NCI-H1694 treated with DMSO at 0.1 percent for 48 hours (cell line): ENCODE data around the gene IL31.
A peak's percentile ranks its signal among the peaks of the same experiment; 100 is the strongest.
"Not testable (repeated sequence)": the region's sequence is repeated elsewhere in the genome, so short reads cannot be mapped to it uniquely, and the experiment has no call there.

Experiments used
- DNase-seq: peaks from one replicate; lab custom pipeline; 2025; lab: John Stamatoyannopoulos, UW

Gene IL31

DNA sequence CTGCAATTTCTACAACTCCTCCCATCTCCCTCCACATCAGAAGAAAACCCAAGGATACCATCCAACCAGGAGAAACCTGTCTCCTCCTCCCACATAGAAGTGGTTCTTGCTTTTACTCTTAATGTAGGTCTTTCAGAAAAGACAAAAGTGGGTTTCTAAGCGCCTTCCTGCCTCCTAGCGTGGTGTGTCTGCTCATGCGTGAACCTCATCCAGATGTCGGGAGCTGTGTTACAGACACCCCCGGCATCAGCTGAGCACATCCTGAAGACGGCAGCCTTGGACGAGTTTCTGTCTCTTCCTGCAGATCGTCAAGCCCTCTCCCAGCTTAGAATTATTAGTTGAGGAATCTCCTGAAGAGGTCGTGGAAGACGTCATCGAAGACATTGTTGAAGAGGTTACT is 18.4 kb upstream of the IL31 start:
- no peak for DNase-seq

- peak; percentile 2 for DNase-seq
These were observed 17.0 kb upstream of the IL31 start for GRCh38 chr12:122190842-122191668.

DNA sequence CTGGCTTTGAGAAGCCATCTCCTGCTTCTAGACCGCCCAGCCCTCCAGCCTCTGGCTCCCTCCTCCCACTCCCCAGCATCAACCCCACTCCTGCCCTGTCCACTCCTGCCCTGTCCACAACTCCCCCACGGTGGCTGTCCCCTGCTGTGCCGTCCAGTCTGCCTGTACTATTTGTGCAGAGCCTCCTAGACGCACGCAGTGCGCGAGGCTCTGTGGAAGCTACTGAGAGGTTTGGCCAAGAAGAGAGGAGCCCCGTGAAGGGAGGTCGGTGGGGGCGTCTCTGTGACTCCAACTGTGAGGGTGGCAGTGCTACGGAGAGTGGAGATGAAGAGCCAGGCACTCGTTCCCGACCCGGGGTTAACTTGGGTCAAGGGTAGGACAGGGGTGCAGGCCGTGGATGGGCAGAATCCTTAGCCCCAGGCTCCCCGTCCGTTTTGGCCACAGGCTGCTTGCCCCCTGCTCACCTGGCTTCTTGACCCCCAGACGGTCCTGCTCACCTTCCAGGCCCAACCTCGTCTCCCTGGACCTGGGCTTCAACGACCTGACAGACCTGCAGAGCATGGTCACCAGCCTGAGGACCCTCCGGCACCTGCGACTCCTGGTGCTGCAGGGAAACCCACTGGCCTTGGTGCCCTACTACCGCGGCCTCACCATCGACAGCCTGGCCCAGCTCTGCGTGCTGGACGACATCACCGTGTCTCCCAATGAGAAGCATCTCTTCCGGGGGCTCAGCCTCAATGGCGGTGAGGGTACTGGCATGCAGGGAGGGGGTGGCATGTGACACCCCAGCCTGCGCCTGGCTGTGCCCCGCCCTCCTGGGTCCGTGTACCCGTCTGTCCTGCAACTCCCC is 15.8 kb upstream of the IL31 start:
- DNase-seq = no peak

- no peak for DNase-seq
These were observed 13.4 kb upstream of the IL31 start for GRCh38 chr12:122187466-122187865.

- DNase-seq = no peak
These were observed 11.6 kb upstream of the IL31 start for GRCh38 chr12:122185494-122186082.

DNA sequence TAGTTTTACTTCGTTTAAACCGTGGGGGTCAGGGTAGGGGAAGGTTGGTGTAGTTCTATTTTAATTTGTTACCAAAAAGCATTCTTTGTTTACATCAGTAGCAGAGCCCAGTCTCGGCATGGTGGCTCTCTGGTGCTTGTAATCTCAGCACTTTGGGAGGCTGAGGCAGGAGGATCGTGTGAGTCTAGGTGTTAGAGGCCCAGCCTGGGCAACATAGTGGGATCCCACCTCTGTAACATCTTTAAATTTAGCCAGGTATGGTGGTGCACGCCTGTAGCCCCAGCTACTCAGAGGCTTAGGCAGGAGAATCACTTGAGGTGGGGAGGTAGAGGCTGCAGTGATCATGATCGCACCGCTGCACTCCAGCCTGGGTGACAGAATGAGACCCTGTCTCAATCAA is 11.1 kb upstream of the IL31 start:
- no peak for DNase-seq

GRCh38 chr12:122184517-122184916 is 10.5 kb upstream of the IL31 start:
- no peak for DNase-seq

GRCh38 chr12:122183588-122183940 is 9.5 kb upstream of the IL31 start:
- no peak for DNase-seq

GRCh38 chr12:122182887-122183587 is 9.0 kb upstream of the IL31 start, which contains the start of gene LRRC43:
Gene LRRC43, plus strand, starts transcription at chr12:122183123. Its CDS starts 22 bp downstream, at chr12:122183145.
- peak; percentile 14 for DNase-seq

- DNase-seq = not testable (repeated sequence)
These were observed 2.5 kb upstream of the IL31 start for GRCh38 chr12:122176473-122176872.

DNA sequence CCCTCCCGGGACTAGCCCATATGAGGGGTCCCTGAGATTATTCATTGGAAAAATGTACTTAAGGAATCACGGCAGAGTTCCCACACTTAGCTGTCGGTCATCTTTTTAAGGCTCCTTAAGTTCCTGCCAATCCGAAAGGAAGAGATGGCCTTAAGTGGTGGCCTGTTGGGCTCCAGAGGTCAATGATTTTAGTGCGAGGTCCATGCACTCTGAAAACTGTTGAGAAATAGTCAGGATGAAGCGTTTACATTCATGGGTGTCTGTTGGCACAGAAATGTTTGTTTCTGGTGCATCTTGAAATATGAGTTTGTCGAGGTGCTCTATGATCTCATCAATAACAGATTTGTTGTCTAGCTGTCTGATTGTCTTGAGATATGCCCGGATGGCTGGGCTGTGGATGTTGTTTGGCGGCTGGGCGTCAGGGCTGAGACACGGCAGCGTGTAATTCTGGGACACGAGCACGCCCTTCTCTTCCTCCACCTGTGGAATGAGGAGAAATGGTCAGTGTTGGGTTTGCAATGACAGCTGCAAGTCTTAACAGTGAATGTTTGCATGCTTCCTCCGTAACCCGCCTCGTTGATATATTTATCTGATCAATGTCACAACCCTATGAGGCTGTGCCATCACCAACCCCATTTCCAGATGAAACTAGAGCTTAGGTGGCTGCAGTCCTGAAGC is 1.6 kb downstream of the IL31 start:
- no peak for DNase-seq

- DNase-seq = no peak
These were observed 2.6 kb downstream of the IL31 start for GRCh38 chr12:122171399-122171798.

GRCh38 chr12:122168492-122168891 is 5.5 kb downstream of the IL31 start:
- DNase-seq = no peak

- no peak for DNase-seq
These were observed 6.6 kb downstream of the IL31 start for GRCh38 chr12:122167356-122167925.

DNA sequence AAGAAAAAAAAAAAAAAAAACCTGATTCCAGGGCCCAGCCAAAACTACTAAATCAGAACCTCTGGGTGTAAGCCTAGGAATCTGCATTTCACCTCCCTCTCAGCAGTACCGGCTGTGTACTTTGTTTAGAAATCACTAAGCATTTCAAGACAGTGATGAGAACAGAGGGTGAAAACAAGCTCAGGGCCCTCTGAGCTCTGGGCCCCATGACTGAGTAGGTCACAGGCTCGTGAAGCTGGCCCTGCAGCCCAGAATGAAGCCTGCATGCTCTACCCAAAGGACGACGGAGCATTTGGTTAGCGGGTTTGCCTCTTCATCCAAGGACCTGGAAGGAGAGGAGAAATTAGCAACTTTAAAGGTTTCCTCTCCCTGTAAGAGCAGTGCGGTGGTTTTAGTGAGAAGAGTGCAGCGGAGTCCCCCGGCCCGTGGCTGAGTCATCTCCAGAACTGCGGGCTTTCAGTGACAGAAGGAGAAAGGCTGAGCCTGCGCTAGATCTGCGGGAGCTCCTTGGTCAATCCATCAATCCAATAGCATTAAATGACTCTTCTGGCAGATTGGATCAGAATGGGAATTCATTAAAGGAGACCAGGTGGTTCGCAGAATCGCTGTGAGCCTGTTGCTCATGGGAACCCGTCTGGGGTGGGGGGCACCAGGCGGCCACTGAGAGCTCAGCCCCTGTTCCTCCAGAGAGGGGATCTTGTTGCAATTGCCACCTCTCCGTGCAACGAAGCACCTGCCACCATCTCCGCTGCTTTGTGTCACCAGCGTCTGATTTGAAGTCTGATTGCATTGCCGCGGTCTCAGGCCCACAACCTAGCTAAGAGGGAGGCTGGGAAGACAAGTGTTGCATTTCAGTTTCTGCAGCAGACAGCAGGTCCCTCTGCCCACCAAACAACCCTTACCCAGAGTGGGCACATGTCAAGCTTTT is 7.3 kb downstream of the IL31 start:
- DNase-seq = no peak

- DNase-seq = no peak
These were observed 11.0 kb downstream of the IL31 start for GRCh38 chr12:122162976-122163375.

GRCh38 chr12:122161682-122162081 is 12.3 kb downstream of the IL31 start:
- no peak for DNase-seq

GRCh38 chr12:122160761-122161160 is 13.3 kb downstream of the IL31 start:
- no peak for DNase-seq

- DNase-seq = no peak
These were observed 14.1 kb downstream of the IL31 start for GRCh38 chr12:122159882-122160281.

- no peak for DNase-seq
These were observed 15.2 kb downstream of the IL31 start for GRCh38 chr12:122158700-122159285.
